Neural crest cell (in vitro differentiated cells): ENCODE measurements around the gene TMOD2. TPM values are rescaled to one million over a fixed set of nuclear protein-coding genes. Genes with fewer than 3 reads are reported as not detected.

ENCODE experiments used
- DNase-seq: peaks from one replicate; pipeline ENCODE4 v3.0.0; 2021; ENCODE audit warnings: low read depth, mixed read lengths, low spot score
- H3K27ac Mint-ChIP-seq: one replicate; pipeline ENCODE4 v1.8.0; 2021; ENCODE audit warnings: mild to moderate bottlenecking, mixed read lengths; ENCODE audit not compliant: unreplicated experiment
- H3K27me3 Mint-ChIP-seq: 2 replicates; pipeline ENCODE4 v1.8.0; 2021; ENCODE audit warnings: low read depth, mild to moderate bottlenecking, mixed read lengths
- H3K36me3 Mint-ChIP-seq: 2 replicates; pipeline ENCODE4 v1.8.0; 2021; ENCODE audit warnings: low read depth, mild to moderate bottlenecking, mixed read lengths
- H3K4me1 Mint-ChIP-seq: 2 replicates; pipeline ENCODE4 v1.8.0; 2021; ENCODE audit warnings: mixed read lengths
- H3K4me3 Mint-ChIP-seq: one replicate; pipeline ENCODE4 v1.8.0; 2021; ENCODE audit warnings: mild to moderate bottlenecking, mixed read lengths
- H3K9me3 Mint-ChIP-seq: 2 replicates; pipeline ENCODE4 v1.8.0; 2021; ENCODE audit warnings: mixed read lengths
- total RNA-seq: library from RNA; stranded (reverse); gene quantifications from 2 replicates; pipeline ENCODE4 v1.2.1, GENCODE V29; 2021
- TF ChIP-seq, protein P1 (sequence below): fragments of 200-600 bp; sonication (generic); conservative IDR thresholded peaks from 2 replicates; pipeline ENCODE4 v1.5.0; 2021; ENCODE audit warnings: antibody characterized with exemption, mild to moderate bottlenecking

The TMOD2 gene
- total RNA-seq, 1 donor from 2014 or later: 17.4 TPM

DNA sequence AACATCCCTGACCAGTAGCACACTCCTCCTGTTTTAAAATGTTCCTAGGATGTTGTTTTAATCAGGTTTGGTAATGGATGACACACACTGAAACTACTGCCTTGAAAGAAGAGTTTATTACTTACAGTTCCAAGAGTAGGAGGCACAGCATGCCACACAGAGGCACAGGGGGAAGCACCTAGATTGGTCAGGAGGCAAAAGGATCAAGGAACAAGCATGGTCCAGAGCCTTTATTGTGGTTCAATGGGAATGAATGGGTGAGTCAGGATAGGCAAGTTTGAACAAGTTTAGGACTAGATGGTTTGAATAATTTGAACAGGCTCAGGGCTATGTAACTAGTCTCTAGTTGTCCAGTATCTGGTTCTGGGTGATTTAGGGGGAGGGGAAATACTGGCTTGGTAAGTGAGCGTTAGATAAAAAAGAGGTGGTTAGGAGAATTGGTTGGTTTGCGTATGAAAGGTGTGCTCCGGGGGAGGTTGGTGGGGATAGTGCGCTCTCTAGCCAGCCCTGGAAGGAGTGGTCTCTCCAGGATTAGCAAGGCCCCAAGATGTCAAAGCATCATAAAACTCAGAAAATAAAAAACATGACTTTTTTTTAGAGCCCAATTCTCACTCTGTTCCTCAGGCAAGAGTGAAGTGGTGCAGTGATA is 113.1 kb downstream of the TMOD2 start:
- no peak overlapping the region for H3K4me3 Mint-ChIP-seq
- H3K27me3 Mint-ChIP-seq: no peaks in the 10 kb centered on the region
- H3K9me3 Mint-ChIP-seq: peaks cover 3% of the 10 kb centered on the region
- H3K27ac Mint-ChIP-seq: peak overlapping the region; percentile 44
- DNase-seq: no peak
- TF ChIP-seq, protein P1, sequence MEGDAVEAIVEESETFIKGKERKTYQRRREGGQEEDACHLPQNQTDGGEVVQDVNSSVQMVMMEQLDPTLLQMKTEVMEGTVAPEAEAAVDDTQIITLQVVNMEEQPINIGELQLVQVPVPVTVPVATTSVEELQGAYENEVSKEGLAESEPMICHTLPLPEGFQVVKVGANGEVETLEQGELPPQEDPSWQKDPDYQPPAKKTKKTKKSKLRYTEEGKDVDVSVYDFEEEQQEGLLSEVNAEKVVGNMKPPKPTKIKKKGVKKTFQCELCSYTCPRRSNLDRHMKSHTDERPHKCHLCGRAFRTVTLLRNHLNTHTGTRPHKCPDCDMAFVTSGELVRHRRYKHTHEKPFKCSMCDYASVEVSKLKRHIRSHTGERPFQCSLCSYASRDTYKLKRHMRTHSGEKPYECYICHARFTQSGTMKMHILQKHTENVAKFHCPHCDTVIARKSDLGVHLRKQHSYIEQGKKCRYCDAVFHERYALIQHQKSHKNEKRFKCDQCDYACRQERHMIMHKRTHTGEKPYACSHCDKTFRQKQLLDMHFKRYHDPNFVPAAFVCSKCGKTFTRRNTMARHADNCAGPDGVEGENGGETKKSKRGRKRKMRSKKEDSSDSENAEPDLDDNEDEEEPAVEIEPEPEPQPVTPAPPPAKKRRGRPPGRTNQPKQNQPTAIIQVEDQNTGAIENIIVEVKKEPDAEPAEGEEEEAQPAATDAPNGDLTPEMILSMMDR: no peak
- no peaks in the 10 kb centered on the region for H3K4me1 Mint-ChIP-seq
- H3K36me3 Mint-ChIP-seq: peaks cover 21% of the 10 kb centered on the region

DNA sequence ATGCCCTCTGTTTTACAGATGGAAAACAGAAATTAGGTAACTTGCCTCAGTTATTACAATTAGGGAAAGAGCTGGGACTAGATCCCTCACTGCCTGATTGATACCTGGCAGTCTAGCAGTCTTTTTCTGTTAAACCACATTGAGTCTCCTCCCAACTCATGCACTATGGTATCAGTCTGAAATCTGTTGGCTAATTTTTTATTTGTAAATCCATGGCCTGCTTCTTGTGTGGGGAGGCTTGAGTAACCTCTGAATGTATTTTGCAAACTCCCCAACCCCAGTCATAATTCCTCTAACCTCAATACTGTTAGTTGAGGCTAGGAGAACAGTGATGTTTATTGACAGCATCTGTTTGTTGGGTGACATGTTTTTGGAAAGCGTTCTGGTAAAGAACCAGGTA is 113.9 kb downstream of the TMOD2 start:
- H3K27me3 Mint-ChIP-seq: no peaks in the 10 kb centered on the region
- TF ChIP-seq, protein P1: no peak
- no peak for DNase-seq
- peaks cover 18% of the 10 kb centered on the region for H3K36me3 Mint-ChIP-seq
- no peaks in the 10 kb centered on the region for H3K4me1 Mint-ChIP-seq
- H3K27ac Mint-ChIP-seq: no peak overlapping the region
- H3K9me3 Mint-ChIP-seq: no peaks in the 10 kb centered on the region
- H3K4me3 Mint-ChIP-seq: no peak overlapping the region

Other genes starting within 250 kb of the TMOD2 start
- gene DMXL2, start 128.8 kb upstream of the TMOD2 start, total RNA-seq: 50.9 and 56.4 TPM in 2 replicates
- gene SCG3, start 70.1 kb upstream of the TMOD2 start, total RNA-seq: 7.5 and 8.1 TPM in 2 replicates
- gene LYSMD2, start 13.9 kb upstream of the TMOD2 start, total RNA-seq: 2.4 and 3.2 TPM in 2 replicates
- gene TMOD3, start 78.1 kb downstream of the TMOD2 start, total RNA-seq: 29.3 and 29.8 TPM in 2 replicates
- 32.7 and 34.1 TPM in 2 replicates for gene LEO1, start 220.2 kb downstream of the TMOD2 start, total RNA-seq